AG04450 (cell line): ENCODE results near the gene EDN3. TPM values are rescaled to one million over a fixed set of nuclear protein-coding genes. Genes with fewer than 3 reads are reported as not detected.

Experiments used
- CTCF ChIA-PET: fragments of 300-600, 350-600 bp; formaldehyde crosslinking; extraction: SDS; loops from one replicate; lab custom pipeline; 2022; ENCODE audit warnings: antibody characterized with exemption, inconsistent platforms; lab: Charles Lee
- POLR2A ChIA-PET: fragments of 350-600 bp; formaldehyde crosslinking; extraction: SDS; loops from one replicate; lab custom pipeline; 2021; ENCODE audit warnings: antibody characterized with exemption, inconsistent platforms; lab: Yijun Ruan, JAX
- DNase-seq: peaks from one replicate; pipeline ENCODE4 v3.0.0-alpha.2; 2011; ENCODE audit warnings: low read depth, low spot score
- H3K27ac ChIP-seq: one replicate; pipeline ENCODE4 v1.5.1; 2012; ENCODE audit warnings: low read depth, low read length, control low read depth
- H3K27me3 ChIP-seq: one replicate; pipeline ENCODE4 v1.6.0; 2012; ENCODE audit warnings: low read length; ENCODE audit not compliant: control insufficient read depth, insufficient read depth
- H3K4me3 ChIP-seq: 2 replicates; pipeline ENCODE4 v1.5.1; 2011; ENCODE audit warnings: mild to moderate bottlenecking, low read depth, low read length, control low read depth
- H3K9me3 ChIP-seq: 2 replicates; pipeline ENCODE4 v1.5.1; 2012; ENCODE audit warnings: low read length; ENCODE audit not compliant: control insufficient read depth, insufficient read depth
- polyA plus RNA-seq: library from polyadenylated mRNA; depleted of rRNA; stranded (reverse); fragments of >200 nt; gene quantifications from 2 replicates; pipeline ENCODE4 v1.2.3, GENCODE V29; 2011
- TF ChIP-seq, protein P1 (sequence below): IDR thresholded peaks from 2 replicates; pipeline ENCODE4 v1.5.1; 2011; ENCODE audit warnings: low read depth, low read length, control low read depth, inconsistent platforms

The EDN3 gene
- polyA plus RNA-seq, 1 experiment = not detected

- Histone ChIP-seq H3K9me3 (no peaks in the 10 kb centered on the region), H3K27me3 (no peaks in the 10 kb centered on the region), H3K27ac (no peak overlapping the region), H3K4me3 (no peak overlapping the region)
- no peak for DNase-seq
- ChIA-PET CTCF (no interaction called here), POLR2A (no interaction called here)
- TF ChIP-seq, protein P1, sequence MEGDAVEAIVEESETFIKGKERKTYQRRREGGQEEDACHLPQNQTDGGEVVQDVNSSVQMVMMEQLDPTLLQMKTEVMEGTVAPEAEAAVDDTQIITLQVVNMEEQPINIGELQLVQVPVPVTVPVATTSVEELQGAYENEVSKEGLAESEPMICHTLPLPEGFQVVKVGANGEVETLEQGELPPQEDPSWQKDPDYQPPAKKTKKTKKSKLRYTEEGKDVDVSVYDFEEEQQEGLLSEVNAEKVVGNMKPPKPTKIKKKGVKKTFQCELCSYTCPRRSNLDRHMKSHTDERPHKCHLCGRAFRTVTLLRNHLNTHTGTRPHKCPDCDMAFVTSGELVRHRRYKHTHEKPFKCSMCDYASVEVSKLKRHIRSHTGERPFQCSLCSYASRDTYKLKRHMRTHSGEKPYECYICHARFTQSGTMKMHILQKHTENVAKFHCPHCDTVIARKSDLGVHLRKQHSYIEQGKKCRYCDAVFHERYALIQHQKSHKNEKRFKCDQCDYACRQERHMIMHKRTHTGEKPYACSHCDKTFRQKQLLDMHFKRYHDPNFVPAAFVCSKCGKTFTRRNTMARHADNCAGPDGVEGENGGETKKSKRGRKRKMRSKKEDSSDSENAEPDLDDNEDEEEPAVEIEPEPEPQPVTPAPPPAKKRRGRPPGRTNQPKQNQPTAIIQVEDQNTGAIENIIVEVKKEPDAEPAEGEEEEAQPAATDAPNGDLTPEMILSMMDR = no peak
Observed at GRCh38 chr20:59307270-59307669, 6.9 kb downstream of the EDN3 start.

DNA sequence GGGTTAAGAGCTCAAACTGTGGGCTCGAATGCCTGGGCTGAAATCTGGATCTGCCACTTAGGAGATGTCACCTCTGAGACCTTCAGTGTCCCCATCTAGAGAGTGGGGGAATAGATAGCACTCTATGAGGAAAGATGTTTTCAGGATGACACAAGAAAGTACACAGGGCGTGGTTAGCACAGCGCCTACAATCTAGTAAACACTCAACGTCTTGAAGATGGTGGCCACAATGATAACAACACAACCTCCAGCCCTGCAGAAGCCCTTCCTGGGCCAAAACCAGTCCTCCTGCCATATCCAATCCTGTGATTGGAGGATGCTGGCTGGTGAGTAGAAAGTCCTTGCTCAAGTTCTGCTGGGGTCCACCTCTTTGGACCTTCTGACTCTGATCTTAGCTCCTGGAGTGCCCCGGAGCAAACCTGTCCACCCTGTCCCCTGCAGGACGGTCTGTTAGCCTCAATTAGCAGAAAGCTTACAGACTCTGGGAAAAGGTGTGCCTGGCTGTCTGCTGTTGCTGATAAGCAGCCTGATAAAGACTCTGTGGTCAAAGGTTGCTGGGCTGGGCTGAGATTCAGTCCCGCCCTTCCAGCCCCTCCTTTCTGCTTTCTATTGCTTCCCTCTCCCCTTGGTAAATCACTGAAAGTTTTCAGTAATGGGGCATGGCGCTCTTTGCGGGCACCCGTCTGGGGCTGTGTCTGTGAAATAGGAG is 8.2 kb downstream of the EDN3 start:
- H3K4me3 ChIP-seq = no peak overlapping the region
- H3K9me3 ChIP-seq = no peaks in the 10 kb centered on the region
- ChIA-PET CTCF (no interaction called here), POLR2A (no interaction called here)
- DNase-seq = no peak
- H3K27ac ChIP-seq = no peak overlapping the region
- TF ChIP-seq, protein P1 = no peak
- H3K27me3 ChIP-seq = no peaks in the 10 kb centered on the region

- TF ChIP-seq, protein P1 = no peak
- POLR2A ChIA-PET = no interaction called here
- CTCF ChIA-PET = no interaction called here
- no peaks in the 10 kb centered on the region for H3K27me3 ChIP-seq
- DNase-seq = no peak
- H3K27ac ChIP-seq = no peak overlapping the region
- H3K4me3 ChIP-seq = no peak overlapping the region
- no peaks in the 10 kb centered on the region for H3K9me3 ChIP-seq
Observed at GRCh38 chr20:59309218-59309617, 8.8 kb downstream of the EDN3 start.

GRCh38 chr20:59314997-59315396 is 14.6 kb downstream of the EDN3 start:
- no peak for DNase-seq
- Histone ChIP-seq H3K4me3 (no peak overlapping the region), H3K27me3 (no peaks in the 10 kb centered on the region), H3K27ac (no peak overlapping the region), H3K9me3 (no peaks in the 10 kb centered on the region; the same call in 1 of the 2 replicates)
- ChIA-PET CTCF (no interaction called here), POLR2A (no interaction called here)
- TF ChIP-seq, protein P1 = no peak

DNA sequence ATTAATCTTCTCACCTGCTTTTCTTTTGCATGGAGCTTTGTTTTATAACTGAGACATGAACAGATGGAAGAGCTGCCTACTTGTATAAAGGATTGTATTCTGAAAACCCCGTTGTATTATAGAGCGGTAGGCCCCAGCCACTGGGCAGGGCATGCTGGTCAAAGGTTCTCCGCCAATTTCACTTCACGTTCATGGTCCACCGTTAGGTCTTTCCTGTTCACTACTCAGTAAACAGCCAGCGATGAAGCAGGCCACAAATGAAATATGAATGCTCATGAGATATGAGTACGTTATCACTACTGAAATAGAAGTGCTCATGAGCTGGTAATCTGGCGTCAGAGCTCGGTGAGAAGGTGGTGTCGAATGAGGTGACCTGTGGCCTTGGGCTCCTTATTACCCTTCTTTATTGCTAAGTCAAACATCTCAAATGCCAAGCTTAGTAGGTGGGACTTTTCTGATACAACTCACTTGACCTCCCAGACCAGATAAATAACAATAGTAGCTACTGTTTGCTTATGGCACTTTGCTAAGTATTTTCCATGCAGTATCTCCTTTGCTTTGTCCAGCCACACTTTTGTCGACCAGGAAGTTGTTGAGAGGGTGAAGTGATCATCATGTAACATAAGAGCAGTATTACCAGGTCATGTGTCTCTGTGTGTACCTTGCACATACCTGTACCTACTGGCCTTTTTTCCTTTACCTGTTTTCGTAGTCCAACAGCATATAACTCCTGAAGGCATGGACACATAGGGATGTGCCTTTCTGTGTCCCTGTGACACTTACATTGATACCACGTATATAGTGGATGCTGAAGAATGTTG is 16.7 kb downstream of the EDN3 start:
- ChIA-PET POLR2A (no interaction called here), CTCF (no interaction called here)
- Histone ChIP-seq H3K27ac (no peak overlapping the region), H3K9me3 (no peaks in the 10 kb centered on the region; the same call in 1 of the 2 replicates), H3K27me3 (no peaks in the 10 kb centered on the region), H3K4me3 (no peak overlapping the region)
- DNase-seq = no peak
- TF ChIP-seq, protein P1 = no peak
